ENCODE measurements around the gene ST6GALNAC4. TPM values are rescaled to one million over a fixed set of nuclear protein-coding genes. Genes with fewer than 3 reads are reported as not detected.

Gene ST6GALNAC4
- total RNA-seq, 1 donor from 2014 or later, result 25.6 TPM

GRCh38 chr9:127898433-127899127 is 18.3 kb downstream of the ST6GALNAC4 start:
- intact Hi-C loops (cut with micrococcal nuclease), result no loop called here
- no peaks in the 10 kb centered on the region for H3K27me3 Mint-ChIP-seq (ENCODE audit: low read depth)
- peaks cover 18% of the 10 kb centered on the region for H3K4me1 Mint-ChIP-seq (ENCODE audit: low read depth)
- H3K27ac Mint-ChIP-seq, result peak overlapping the region; percentile 83
- no peak for DNase-seq (ENCODE audit: low spot score)
- peaks cover 55% of the 10 kb centered on the region for H3K36me3 Mint-ChIP-seq (ENCODE audit: low read depth)
- H3K9me3 Mint-ChIP-seq, result peaks cover 24% of the 10 kb centered on the region
- peak overlapping the region; percentile 88 for H3K4me3 Mint-ChIP-seq (ENCODE audit: low read depth)

- H3K36me3 Mint-ChIP-seq (ENCODE audit: low read depth), result peaks cover 66% of the 10 kb centered on the region
- peaks cover 20% of the 10 kb centered on the region for H3K4me1 Mint-ChIP-seq (ENCODE audit: low read depth)
- DNase-seq (ENCODE audit: low spot score), result no peak
- H3K27ac Mint-ChIP-seq, result no peak overlapping the region
- no peaks in the 10 kb centered on the region for H3K27me3 Mint-ChIP-seq (ENCODE audit: low read depth)
- no peak overlapping the region for H3K4me3 Mint-ChIP-seq (ENCODE audit: low read depth)
- peaks cover 35% of the 10 kb centered on the region for H3K9me3 Mint-ChIP-seq
- intact Hi-C loops (cut with micrococcal nuclease), result no loop called here
Observed at GRCh38 chr9:127897193-127897692, 19.6 kb downstream of the ST6GALNAC4 start.

- no peak overlapping the region for H3K4me3 Mint-ChIP-seq (ENCODE audit: low read depth)
- peaks cover 37% of the 10 kb centered on the region for H3K9me3 Mint-ChIP-seq
- no peak for DNase-seq (ENCODE audit: low spot score)
- H3K4me1 Mint-ChIP-seq (ENCODE audit: low read depth), result peaks cover 18% of the 10 kb centered on the region
- no peaks in the 10 kb centered on the region for H3K27me3 Mint-ChIP-seq (ENCODE audit: low read depth)
- intact Hi-C loops (cut with micrococcal nuclease), result no loop called here
- H3K36me3 Mint-ChIP-seq (ENCODE audit: low read depth), result peaks cover 71% of the 10 kb centered on the region
- H3K27ac Mint-ChIP-seq, result no peak overlapping the region
Observed at GRCh38 chr9:127896395-127897192, 20.2 kb downstream of the ST6GALNAC4 start.

GRCh38 chr9:127895811-127896210 is 21.0 kb downstream of the ST6GALNAC4 start:
- intact Hi-C loops (cut with micrococcal nuclease), result no loop called here
- no peak for DNase-seq (ENCODE audit: low spot score)
- Mint-ChIP-seq H3K27ac (no peak overlapping the region), H3K4me1 (ENCODE audit: low read depth) (peaks cover 17% of the 10 kb centered on the region), H3K36me3 (ENCODE audit: low read depth) (peaks cover 77% of the 10 kb centered on the region), H3K4me3 (ENCODE audit: low read depth) (no peak overlapping the region), H3K9me3 (peaks cover 37% of the 10 kb centered on the region), H3K27me3 (ENCODE audit: low read depth) (no peaks in the 10 kb centered on the region)

- intact Hi-C loops (cut with micrococcal nuclease), result no loop called here
- peaks cover 83% of the 10 kb centered on the region for H3K36me3 Mint-ChIP-seq (ENCODE audit: low read depth)
- no peaks in the 10 kb centered on the region for H3K27me3 Mint-ChIP-seq (ENCODE audit: low read depth)
- no peak overlapping the region for H3K4me3 Mint-ChIP-seq (ENCODE audit: low read depth)
- H3K27ac Mint-ChIP-seq, result no peak overlapping the region
- DNase-seq (ENCODE audit: low spot score), result no peak
- H3K9me3 Mint-ChIP-seq, result peaks cover 37% of the 10 kb centered on the region
- H3K4me1 Mint-ChIP-seq (ENCODE audit: low read depth), result peaks cover 11% of the 10 kb centered on the region
Observed at GRCh38 chr9:127893392-127893791, 23.4 kb downstream of the ST6GALNAC4 start.

- Mint-ChIP-seq H3K4me3 (ENCODE audit: low read depth) (no peak overlapping the region), H3K27me3 (ENCODE audit: low read depth) (no peaks in the 10 kb centered on the region), H3K4me1 (ENCODE audit: low read depth) (peaks cover 9% of the 10 kb centered on the region), H3K9me3 (peaks cover 37% of the 10 kb centered on the region), H3K27ac (no peak overlapping the region), H3K36me3 (ENCODE audit: low read depth) (peaks cover 82% of the 10 kb centered on the region)
- DNase-seq (ENCODE audit: low spot score), result no peak
- intact Hi-C loops (cut with micrococcal nuclease), result no loop called here
Observed at GRCh38 chr9:127892831-127893230, 24.0 kb downstream of the ST6GALNAC4 start.

- no peaks in the 10 kb centered on the region for H3K27me3 Mint-ChIP-seq (ENCODE audit: low read depth)
- H3K27ac Mint-ChIP-seq, result no peak overlapping the region
- intact Hi-C loops (cut with micrococcal nuclease), result no loop called here
- H3K4me3 Mint-ChIP-seq (ENCODE audit: low read depth), result no peak overlapping the region
- H3K4me1 Mint-ChIP-seq (ENCODE audit: low read depth), result peaks cover 6% of the 10 kb centered on the region
- no peak for DNase-seq (ENCODE audit: low spot score)
- peaks cover 27% of the 10 kb centered on the region for H3K9me3 Mint-ChIP-seq
- peaks cover 70% of the 10 kb centered on the region for H3K36me3 Mint-ChIP-seq (ENCODE audit: low read depth)
Observed at GRCh38 chr9:127890053-127890452, 26.8 kb downstream of the ST6GALNAC4 start.

GRCh38 chr9:127887792-127888191 is 29.0 kb downstream of the ST6GALNAC4 start:
- intact Hi-C loops (cut with micrococcal nuclease), result no loop called here
- no peak overlapping the region for H3K27ac Mint-ChIP-seq
- peaks cover 62% of the 10 kb centered on the region for H3K36me3 Mint-ChIP-seq (ENCODE audit: low read depth)
- H3K9me3 Mint-ChIP-seq, result peaks cover 7% of the 10 kb centered on the region
- DNase-seq (ENCODE audit: low spot score), result no peak
- H3K4me3 Mint-ChIP-seq (ENCODE audit: low read depth), result no peak overlapping the region
- no peaks in the 10 kb centered on the region for H3K27me3 Mint-ChIP-seq (ENCODE audit: low read depth)
- H3K4me1 Mint-ChIP-seq (ENCODE audit: low read depth), result peaks cover 6% of the 10 kb centered on the region

GRCh38 chr9:127886401-127886972 is 30.4 kb downstream of the ST6GALNAC4 start:
- H3K36me3 Mint-ChIP-seq (ENCODE audit: low read depth), result peaks cover 52% of the 10 kb centered on the region

GRCh38 chr9:127885508-127886281 is 31.1 kb downstream of the ST6GALNAC4 start:
- no peaks in the 10 kb centered on the region for H3K27me3 Mint-ChIP-seq (ENCODE audit: low read depth)
- H3K4me3 Mint-ChIP-seq (ENCODE audit: low read depth), result no peak overlapping the region
- no peak for DNase-seq (ENCODE audit: low spot score)
- H3K36me3 Mint-ChIP-seq (ENCODE audit: low read depth), result peaks cover 48% of the 10 kb centered on the region
- H3K9me3 Mint-ChIP-seq, result no peaks in the 10 kb centered on the region
- H3K4me1 Mint-ChIP-seq (ENCODE audit: low read depth), result no peaks in the 10 kb centered on the region
- no peak overlapping the region for H3K27ac Mint-ChIP-seq
- intact Hi-C loops (cut with micrococcal nuclease), result no loop called here

More at GRCh38 chr9:127886401-127886972, 30.4 kb downstream of the ST6GALNAC4 start:
- Mint-ChIP-seq H3K4me3 (ENCODE audit: low read depth) (no peak overlapping the region), H3K9me3 (no peaks in the 10 kb centered on the region), H3K4me1 (ENCODE audit: low read depth) (peaks cover 2% of the 10 kb centered on the region), H3K27me3 (ENCODE audit: low read depth) (no peaks in the 10 kb centered on the region), H3K27ac (no peak overlapping the region)
- DNase-seq (ENCODE audit: low spot score), result no peak
- intact Hi-C loops (cut with micrococcal nuclease), result no loop called here

- H3K27ac Mint-ChIP-seq, result no peak overlapping the region
- H3K9me3 Mint-ChIP-seq, result no peaks in the 10 kb centered on the region
- H3K4me1 Mint-ChIP-seq (ENCODE audit: low read depth), result no peaks in the 10 kb centered on the region
- H3K4me3 Mint-ChIP-seq (ENCODE audit: low read depth), result no peak overlapping the region
- intact Hi-C loops (cut with micrococcal nuclease), result no loop called here
- H3K27me3 Mint-ChIP-seq (ENCODE audit: low read depth), result no peaks in the 10 kb centered on the region
- DNase-seq (ENCODE audit: low spot score), result no peak
- H3K36me3 Mint-ChIP-seq (ENCODE audit: low read depth), result peaks cover 42% of the 10 kb centered on the region
Observed at GRCh38 chr9:127884976-127885490, 31.8 kb downstream of the ST6GALNAC4 start.

GRCh38 chr9:127884427-127884911 is 32.4 kb downstream of the ST6GALNAC4 start:
- intact Hi-C loops (cut with micrococcal nuclease), result no loop called here
- H3K4me1 Mint-ChIP-seq (ENCODE audit: low read depth), result no peaks in the 10 kb centered on the region
- no peak for DNase-seq (ENCODE audit: low spot score)
- no peaks in the 10 kb centered on the region for H3K27me3 Mint-ChIP-seq (ENCODE audit: low read depth)
- H3K36me3 Mint-ChIP-seq (ENCODE audit: low read depth), result peaks cover 39% of the 10 kb centered on the region
- H3K27ac Mint-ChIP-seq, result no peak overlapping the region
- no peak overlapping the region for H3K4me3 Mint-ChIP-seq (ENCODE audit: low read depth)
- no peaks in the 10 kb centered on the region for H3K9me3 Mint-ChIP-seq
